Natural killer cell (primary cell): ENCODE results near the gene SATL1. TPM values are rescaled to one million over a fixed set of nuclear protein-coding genes. Genes with fewer than 3 reads are reported as not detected.

Experiments
- ATAC-seq, 3 donors: fragments of 150-1000 bp in 2 of 3; fragments of 200-7000 bp in 1 of 3; cut with Tn5 transposase; 1 replicate in 1 of 3; 2 replicates in 2 of 3; pipeline ENCODE4 v1.10.0; 2021; ENCODE audit warnings: mild to moderate bottlenecking in 2 of 3, moderate library complexity in 2 of 3
- DNase-seq, 2 donors: peaks; one replicate each; pipeline versions ENCODE4 v3.0.0 to v3.0.0-alpha.2; 2013 to 2021; ENCODE audit warnings: mixed read lengths in 1 of 2
- H3K27ac ChIP-seq: one replicate; pipeline ENCODE4 v1.5.1; 2013; ENCODE audit warnings: mild to moderate bottlenecking, low read length
- H3K27me3 ChIP-seq: one replicate; pipeline ENCODE4 v1.6.1; 2013; ENCODE audit warnings: low read length; ENCODE audit not compliant: control insufficient read depth, insufficient read depth
- H3K36me3 ChIP-seq: one replicate; pipeline ENCODE4 v1.6.1; 2013; ENCODE audit warnings: low read length; ENCODE audit not compliant: control insufficient read depth, insufficient read depth
- H3K4me1 ChIP-seq: one replicate; pipeline ENCODE4 v1.6.1; 2013; ENCODE audit warnings: low read length; ENCODE audit not compliant: control insufficient read depth, insufficient read depth
- H3K4me3 ChIP-seq: one replicate; pipeline ENCODE4 v1.5.1; 2013; ENCODE audit warnings: low read length
- H3K9me3 ChIP-seq: one replicate; pipeline ENCODE4 v1.6.1; 2013; ENCODE audit warnings: low read length; ENCODE audit not compliant: control insufficient read depth, insufficient read depth
- H3K27ac Mint-ChIP-seq, 2 donors: one replicate each; pipeline ENCODE4 v1.8.0; 2022; ENCODE audit warnings: mild to moderate bottlenecking in 2 of 2, mixed read lengths in 2 of 2, moderate library complexity in 1 of 2
- H3K27me3 Mint-ChIP-seq, 2 donors: one replicate each; pipeline ENCODE4 v1.8.0; 2022; ENCODE audit warnings: low read depth in 2 of 2, mixed read lengths in 2 of 2
- H3K36me3 Mint-ChIP-seq: one replicate; pipeline ENCODE4 v1.8.0; 2022; ENCODE audit warnings: mixed read lengths
- H3K4me1 Mint-ChIP-seq, 2 donors: one replicate each; pipeline ENCODE4 v1.8.0; 2022; ENCODE audit warnings: mixed read lengths in 2 of 2
- H3K4me3 Mint-ChIP-seq: one replicate; pipeline ENCODE4 v1.8.0; 2022; ENCODE audit warnings: mild to moderate bottlenecking, moderate library complexity, mixed read lengths
- H3K9me3 Mint-ChIP-seq, 2 donors: one replicate each; pipeline ENCODE4 v1.8.0; 2022; ENCODE audit warnings: mixed read lengths in 2 of 2
- WGBS: methylation state at CpG from one replicate; pipeline ENCODE4 v1.1.7; 2013; ENCODE audit warnings: missing lambda C conversion rate; ENCODE audit not compliant: insufficient coverage; 5-methylcytosine and 5-hydroxymethylcytosine counted together
- intact Hi-C: fragments of 100-400 bp; cut with micrococcal nuclease; formaldehyde crosslinking; loops from one replicate; pipeline ENCODE4 v1.14.2; 2022
- total RNA-seq, 4 donors: library from RNA; stranded (reverse); fragments of 120-200 nt in 1 of 4; gene quantifications; one replicate each; pipeline versions ENCODE4 v1.2.3 to v1.2.4, GENCODE V29; 2013 to 2022
- TF ChIP-seq, protein P1 (sequence below): fragments of 200-600 bp; IDR thresholded peaks from one replicate; pipeline ENCODE4 v1.8.0; 2022; ENCODE audit warnings: antibody characterized with exemption

SATL1 gene
- total RNA-seq, 3 donors from 2014 or later (not counting 1 experiment from before 2014, with no cell fraction given) = 0.10 TPM; not detected in 2

GRCh38 chrX:85244450-85245211 lies 1.1 kb upstream of the SATL1 start:
- H3K27ac Mint-ChIP-seq = peak overlapping the region in 1 of 2 donors; percentile 85
- ATAC-seq = peak in 2 of 3 donors; percentile 58 to 61
- no peaks in the 10 kb centered on the region for H3K9me3 Mint-ChIP-seq
- no peaks in the 10 kb centered on the region for H3K36me3 ChIP-seq
- WGBS = 4% methylated on average over 15 of the region's 42 CpGs
- H3K27me3 Mint-ChIP-seq = no peaks in the 10 kb centered on the region
- TF ChIP-seq, protein P1, sequence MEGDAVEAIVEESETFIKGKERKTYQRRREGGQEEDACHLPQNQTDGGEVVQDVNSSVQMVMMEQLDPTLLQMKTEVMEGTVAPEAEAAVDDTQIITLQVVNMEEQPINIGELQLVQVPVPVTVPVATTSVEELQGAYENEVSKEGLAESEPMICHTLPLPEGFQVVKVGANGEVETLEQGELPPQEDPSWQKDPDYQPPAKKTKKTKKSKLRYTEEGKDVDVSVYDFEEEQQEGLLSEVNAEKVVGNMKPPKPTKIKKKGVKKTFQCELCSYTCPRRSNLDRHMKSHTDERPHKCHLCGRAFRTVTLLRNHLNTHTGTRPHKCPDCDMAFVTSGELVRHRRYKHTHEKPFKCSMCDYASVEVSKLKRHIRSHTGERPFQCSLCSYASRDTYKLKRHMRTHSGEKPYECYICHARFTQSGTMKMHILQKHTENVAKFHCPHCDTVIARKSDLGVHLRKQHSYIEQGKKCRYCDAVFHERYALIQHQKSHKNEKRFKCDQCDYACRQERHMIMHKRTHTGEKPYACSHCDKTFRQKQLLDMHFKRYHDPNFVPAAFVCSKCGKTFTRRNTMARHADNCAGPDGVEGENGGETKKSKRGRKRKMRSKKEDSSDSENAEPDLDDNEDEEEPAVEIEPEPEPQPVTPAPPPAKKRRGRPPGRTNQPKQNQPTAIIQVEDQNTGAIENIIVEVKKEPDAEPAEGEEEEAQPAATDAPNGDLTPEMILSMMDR = no peak
- H3K4me3 Mint-ChIP-seq = peak overlapping the region; percentile 91
- H3K27ac ChIP-seq = no peak overlapping the region
- no peaks in the 10 kb centered on the region for H3K9me3 ChIP-seq
- H3K4me1 ChIP-seq = peaks cover 3% of the 10 kb centered on the region
- DNase-seq = peak in 1 of 2 donors; percentile 12
- H3K27me3 ChIP-seq = no peaks in the 10 kb centered on the region
- peaks cover 10 to 25% of the 10 kb centered on the region in 2 donors for H3K4me1 Mint-ChIP-seq
- H3K36me3 Mint-ChIP-seq = no peaks in the 10 kb centered on the region
- peak overlapping the region; percentile 68 for H3K4me3 ChIP-seq
- intact Hi-C loops = no loop called here

- Histone ChIP-seq H3K4me3 (no peak overlapping the region), H3K36me3 (no peaks in the 10 kb centered on the region), H3K27ac (no peak overlapping the region), H3K9me3 (no peaks in the 10 kb centered on the region), H3K27me3 (no peaks in the 10 kb centered on the region), H3K4me1 (peaks cover 3% of the 10 kb centered on the region)
- Mint-ChIP-seq H3K4me1 (peaks cover 10 to 25% of the 10 kb centered on the region in 2 donors), H3K36me3 (no peaks in the 10 kb centered on the region), H3K27me3 (no peaks in the 10 kb centered on the region), H3K4me3 (peak overlapping the region; percentile 69), H3K27ac (peak overlapping the region in 1 of 2 donors; percentile 85), H3K9me3 (no peaks in the 10 kb centered on the region)
- no peak for ATAC-seq
- DNase-seq = no peak
- intact Hi-C loops = no loop called here
- WGBS = 86% methylated on average over 1 of the region's 2 CpGs
- TF ChIP-seq, protein P1 = no peak
These were observed 424 bp downstream of the SATL1 start for GRCh38 chrX:85243155-85243554.

DNA sequence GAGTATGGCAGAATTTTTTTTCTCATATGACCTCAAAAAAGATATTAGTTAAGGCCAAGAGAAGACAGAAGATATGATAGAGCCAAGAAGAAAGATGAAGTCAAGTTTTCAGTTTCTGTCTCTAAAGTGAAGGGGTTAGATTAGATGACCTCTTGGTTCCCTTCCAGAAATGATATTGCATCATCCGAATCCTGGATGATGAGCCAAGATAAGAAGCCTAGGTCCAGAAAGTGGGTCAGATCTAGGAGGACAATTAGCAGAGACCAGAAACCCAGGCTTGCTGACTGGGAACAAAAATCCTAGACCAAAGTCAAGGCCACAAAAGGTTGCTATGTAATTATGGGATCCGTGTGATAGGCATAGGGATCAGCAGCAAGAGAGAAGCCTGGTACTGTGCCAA lies 20.2 kb downstream of the SATL1 start:
- Histone ChIP-seq H3K27me3 (no peaks in the 10 kb centered on the region), H3K36me3 (no peaks in the 10 kb centered on the region), H3K9me3 (no peaks in the 10 kb centered on the region), H3K27ac (no peak overlapping the region), H3K4me1 (no peaks in the 10 kb centered on the region), H3K4me3 (no peak overlapping the region)
- Mint-ChIP-seq H3K4me3 (no peak overlapping the region), H3K27ac (no peak overlapping the region), H3K4me1 (no peaks in the 10 kb centered on the region), H3K36me3 (no peaks in the 10 kb centered on the region), H3K27me3 (no peaks in the 10 kb centered on the region), H3K9me3 (no peaks in the 10 kb centered on the region)
- WGBS = 85% methylated on average over 2 of the region's 2 CpGs
- TF ChIP-seq, protein P1 = no peak
- DNase-seq (no peak), ATAC-seq (no peak)
- intact Hi-C loops = no loop called here

DNA sequence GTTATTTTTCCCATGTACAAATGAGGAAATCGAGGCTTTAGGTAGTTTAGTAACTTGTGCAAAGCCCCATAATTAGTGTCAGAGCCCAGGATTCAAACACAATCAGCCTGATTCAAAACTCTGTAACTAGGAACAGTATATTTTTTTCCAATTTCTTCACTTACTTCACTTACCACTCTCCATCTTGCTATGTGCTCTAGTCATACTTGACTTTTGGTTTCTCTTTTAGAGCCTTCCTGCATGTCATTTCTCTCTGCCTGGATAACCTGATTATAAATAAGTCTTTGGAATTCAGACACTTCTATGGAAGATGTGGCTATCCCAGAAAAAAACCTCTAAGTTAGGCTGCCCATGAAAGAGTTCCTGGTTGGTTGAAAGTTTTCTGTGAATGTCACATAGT lies 22.2 kb downstream of the SATL1 start:
- Histone ChIP-seq H3K4me3 (no peak overlapping the region), H3K27me3 (no peaks in the 10 kb centered on the region), H3K27ac (no peak overlapping the region), H3K9me3 (no peaks in the 10 kb centered on the region), H3K4me1 (no peaks in the 10 kb centered on the region), H3K36me3 (no peaks in the 10 kb centered on the region)
- TF ChIP-seq, protein P1 = no peak
- no peaks in the 10 kb centered on the region for H3K27me3 Mint-ChIP-seq
- no CpG with 5 or more reads among the region's 1 CpG for WGBS
- no peak overlapping the region for H3K4me3 Mint-ChIP-seq
- no peak for DNase-seq
- H3K27ac Mint-ChIP-seq = no peak overlapping the region
- intact Hi-C loops = no loop called here
- no peaks in the 10 kb centered on the region for H3K36me3 Mint-ChIP-seq
- H3K4me1 Mint-ChIP-seq = no peaks in the 10 kb centered on the region
- no peak for ATAC-seq
- no peaks in the 10 kb centered on the region for H3K9me3 Mint-ChIP-seq
